Ishikawa (cell line): ENCODE data around the gene TOR4A.

Experiments used
- CEBPB ChIP-seq: IDR thresholded peaks from 2 replicates; pipeline ENCODE4 v1.6.1; 2012
- CREB1 ChIP-seq: IDR thresholded peaks from 2 replicates; pipeline ENCODE4 v1.6.1; 2012; ENCODE audit warnings: low read depth
- EGR1 ChIP-seq: IDR thresholded peaks from 2 replicates; pipeline ENCODE4 v1.6.1; 2012
- EP300 ChIP-seq: IDR thresholded peaks from 2 replicates; pipeline ENCODE4 v1.6.1; 2012; ENCODE audit warnings: borderline replicate concordance
- FOXM1 ChIP-seq: IDR thresholded peaks from 2 replicates; pipeline ENCODE4 v1.6.1; 2012; ENCODE audit warnings: low read depth, borderline replicate concordance
- MAX ChIP-seq: IDR thresholded peaks from 2 replicates; pipeline ENCODE4 v1.6.1; 2012
- NFIC ChIP-seq: IDR thresholded peaks from 2 replicates; pipeline ENCODE4 v1.6.1; 2012
- RAD21 ChIP-seq: IDR thresholded peaks from 2 replicates; pipeline ENCODE4 v1.6.1; 2012; ENCODE audit warnings: low read depth
- REST ChIP-seq: IDR thresholded peaks from 2 replicates; pipeline ENCODE4 v1.6.1; 2012; ENCODE audit warnings: low read depth, mild to moderate bottlenecking
- TAF1 ChIP-seq: IDR thresholded peaks from 2 replicates; pipeline ENCODE4 v1.6.1; 2012; ENCODE audit warnings: low read depth, mild to moderate bottlenecking
- TCF12 ChIP-seq: IDR thresholded peaks from 2 replicates; pipeline ENCODE4 v1.6.1; 2012; ENCODE audit warnings: low read depth
- TEAD4 ChIP-seq: IDR thresholded peaks from 2 replicates; pipeline ENCODE4 v1.6.1; 2012
- USF1 ChIP-seq: IDR thresholded peaks from 2 replicates; pipeline ENCODE4 v1.6.1; 2012
- YY1 ChIP-seq: IDR thresholded peaks from 2 replicates; pipeline ENCODE4 v1.6.1; 2012; ENCODE audit warnings: low read depth
- ZBTB7A ChIP-seq: IDR thresholded peaks from 2 replicates; pipeline ENCODE4 v1.6.1; 2012; ENCODE audit warnings: low read depth

Gene TOR4A

GRCh38 chr9:137236238-137236935 is 41.1 kb upstream of the TOR4A start:
- no peak for TF ChIP-seq REST
- TF ChIP-seq CEBPB = no peak
- 0 out of 2 replicates have a peak, but pooled peaks have one; percentile 9 for TF ChIP-seq FOXM1
- TF ChIP-seq USF1 = no peak
- TF ChIP-seq CREB1 = no peak
- peak; percentile 86 for TF ChIP-seq RAD21
- peak; percentile 41 for TF ChIP-seq EGR1
- peak; percentile 28; the same call in 1 of the 2 replicates for TF ChIP-seq MAX
- no peak; the same call in 1 of the 2 replicates for TF ChIP-seq TAF1
- TF ChIP-seq TEAD4 = peak; percentile 32; the same call in 1 of the 2 replicates
- no peak for TF ChIP-seq EP300
- TF ChIP-seq TCF12 = peak; percentile 16; the same call in 1 of the 2 replicates
- no peak for TF ChIP-seq NFIC
- peak; percentile 83 for TF ChIP-seq YY1
- TF ChIP-seq ZBTB7A = peak; percentile 97

GRCh38 chr9:137236936-137237421 is 40.5 kb upstream of the TOR4A start:
- TF ChIP-seq TAF1 (no peak), FOXM1 (0 out of 2 replicates have a peak, but pooled peaks have one; percentile 7), NFIC (0 out of 2 replicates have a peak, but pooled peaks have one; percentile 3)

- TF ChIP-seq EP300 (no peak), ZBTB7A (peak; percentile 49; the same call in 1 of the 2 replicates), NFIC (no peak)
Measured at GRCh38 chr9:137237759-137238726, 39.5 kb upstream of the TOR4A start.

- TF ChIP-seq TAF1 (peak; percentile 25; the same call in 1 of the 2 replicates), TCF12 (peak; percentile 52; the same call in 1 of the 2 replicates), EP300 (0 out of 2 replicates have a peak, but pooled peaks have one; percentile 28), NFIC (peak; percentile 71; the same call in 1 of the 2 replicates), YY1 (no peak), REST (no peak), USF1 (peak; percentile 77), MAX (peak; percentile 96), TEAD4 (no peak), ZBTB7A (peak; percentile 89), CREB1 (no peak), EGR1 (peak; percentile 51)
Measured at GRCh38 chr9:137240318-137240840, 37.1 kb upstream of the TOR4A start.

- peak; percentile 43; the same call in 1 of the 2 replicates for TF ChIP-seq TCF12
- no peak for TF ChIP-seq RAD21
- TF ChIP-seq CEBPB = no peak
- TF ChIP-seq ZBTB7A = no peak
- TF ChIP-seq YY1 = peak; percentile 95
- no peak for TF ChIP-seq REST
- TF ChIP-seq NFIC = 0 out of 2 replicates have a peak, but pooled peaks have one; percentile 23
- peak; percentile 98 for TF ChIP-seq TAF1
- peak; percentile 45 for TF ChIP-seq USF1
- TF ChIP-seq EGR1 = peak; percentile 80
- TF ChIP-seq MAX = peak; percentile 40; the same call in 1 of the 2 replicates
- peak; percentile 73 for TF ChIP-seq TEAD4
- peak; percentile 60; the same call in 1 of the 2 replicates for TF ChIP-seq EP300
- peak; percentile 93 for TF ChIP-seq FOXM1
- no peak; the same call in 1 of the 2 replicates for TF ChIP-seq CREB1
Measured at GRCh38 chr9:137240841-137241489, 36.6 kb upstream of the TOR4A start, which contains the start of gene TUBB4B. TUBB4B (plus strand) TSS chr9:137241287; CDS start chr9:137241361, 74 bp downstream.
